ENCODE results near the gene NCOA7. TPM values are rescaled to one million over a fixed set of nuclear protein-coding genes. Genes with fewer than 3 reads are reported as not detected.

The NCOA7 gene
- total RNA-seq, 1 donor from 2014 or later: 26.2 TPM

GRCh38 chr6:125797886-125798444 lies 7.2 kb downstream of the NCOA7 start:
- no peaks in the 10 kb centered on the region for H3K9me3 Mint-ChIP-seq (ENCODE audit: unreplicated experiment)
- no peak for TF ChIP-seq CTCF (IDR thresholded peaks at IDR 0.05; ENCODE audit: unreplicated experiment)
- no peaks in the 10 kb centered on the region for H3K36me3 Mint-ChIP-seq (ENCODE audit: low read depth, unreplicated experiment)
- H3K27ac Mint-ChIP-seq (ENCODE audit: unreplicated experiment): no peak overlapping the region
- H3K4me3 Mint-ChIP-seq (ENCODE audit: unreplicated experiment): no peak overlapping the region
- DNase-seq (ENCODE audit: low spot score): no peak
- peaks cover 2% of the 10 kb centered on the region for H3K27me3 Mint-ChIP-seq (ENCODE audit: unreplicated experiment)
- peaks cover 17% of the 10 kb centered on the region for H3K4me1 Mint-ChIP-seq (ENCODE audit: unreplicated experiment)

- Mint-ChIP-seq H3K4me3 (ENCODE audit: unreplicated experiment) (no peak overlapping the region), H3K36me3 (ENCODE audit: low read depth, unreplicated experiment) (no peaks in the 10 kb centered on the region), H3K27ac (ENCODE audit: unreplicated experiment) (no peak overlapping the region), H3K9me3 (ENCODE audit: unreplicated experiment) (no peaks in the 10 kb centered on the region), H3K27me3 (ENCODE audit: unreplicated experiment) (peaks cover 2% of the 10 kb centered on the region), H3K4me1 (ENCODE audit: unreplicated experiment) (peaks cover 11% of the 10 kb centered on the region)
- no peak for DNase-seq (ENCODE audit: low spot score)
- no peak for TF ChIP-seq CTCF (IDR thresholded peaks at IDR 0.05; ENCODE audit: unreplicated experiment)
Measured at GRCh38 chr6:125798734-125799508, 8.2 kb downstream of the NCOA7 start.

DNA sequence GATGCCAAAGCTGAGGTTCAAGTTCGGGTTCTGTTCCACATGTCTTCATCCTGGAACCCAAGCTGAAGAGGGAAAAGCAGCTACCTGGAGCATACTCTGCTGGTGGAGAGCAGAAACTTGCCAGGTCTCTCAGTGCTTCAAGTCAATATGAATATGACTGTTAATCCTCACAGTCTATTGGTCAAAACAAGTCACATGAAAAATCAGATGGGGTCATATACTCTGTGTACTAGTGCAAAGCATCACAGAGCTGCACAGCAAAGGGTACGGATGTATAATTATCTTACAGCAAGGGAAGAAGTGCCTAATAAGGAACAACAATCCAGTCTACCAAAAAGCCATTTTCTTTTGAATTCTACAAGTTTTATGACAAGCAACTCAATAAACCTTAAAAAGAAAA lies 11.6 kb downstream of the NCOA7 start:
- H3K4me3 Mint-ChIP-seq (ENCODE audit: unreplicated experiment): no peak overlapping the region
- H3K4me1 Mint-ChIP-seq (ENCODE audit: unreplicated experiment): peaks cover 6% of the 10 kb centered on the region

GRCh38 chr6:125802943-125803377 lies 12.2 kb downstream of the NCOA7 start:
- Mint-ChIP-seq H3K4me1 (ENCODE audit: unreplicated experiment) (peaks cover 6% of the 10 kb centered on the region), H3K27ac (ENCODE audit: unreplicated experiment) (no peak overlapping the region)

More for the DNA sequence above, 11.6 kb downstream of the NCOA7 start:
- no peaks in the 10 kb centered on the region for H3K27me3 Mint-ChIP-seq (ENCODE audit: unreplicated experiment)
- no peaks in the 10 kb centered on the region for H3K9me3 Mint-ChIP-seq (ENCODE audit: unreplicated experiment)
- DNase-seq (ENCODE audit: low spot score): no peak
- no peak for TF ChIP-seq CTCF (IDR thresholded peaks at IDR 0.05; ENCODE audit: unreplicated experiment)
- no peak overlapping the region for H3K27ac Mint-ChIP-seq (ENCODE audit: unreplicated experiment)
- H3K36me3 Mint-ChIP-seq (ENCODE audit: low read depth, unreplicated experiment): no peaks in the 10 kb centered on the region

More at GRCh38 chr6:125802943-125803377, 12.2 kb downstream of the NCOA7 start:
- no peak for DNase-seq (ENCODE audit: low spot score)
- H3K27me3 Mint-ChIP-seq (ENCODE audit: unreplicated experiment): no peaks in the 10 kb centered on the region
- no peaks in the 10 kb centered on the region for H3K36me3 Mint-ChIP-seq (ENCODE audit: low read depth, unreplicated experiment)
- no peak overlapping the region for H3K4me3 Mint-ChIP-seq (ENCODE audit: unreplicated experiment)
- no peak for TF ChIP-seq CTCF (IDR thresholded peaks at IDR 0.05; ENCODE audit: unreplicated experiment)
- H3K9me3 Mint-ChIP-seq (ENCODE audit: unreplicated experiment): no peaks in the 10 kb centered on the region

Data from endothelial cell (in vitro differentiated cells).